IMR-90 (cell line): Measurements from ENCODE around the gene KRT80. TPM values are rescaled to one million over a fixed set of nuclear protein-coding genes. Genes with fewer than 3 reads are reported as not detected.

ENCODE experiments used
- ATAC-seq: fragments of 200-7000 bp; cut with Tn5 transposase; 2 replicates; pipeline ENCODE4 v1.9.1; 2020; ENCODE audit warnings: low read depth, mild to moderate bottlenecking, moderate library complexity
- BruUV-seq: library from RNA; stranded (reverse); fragments of 400-500 nt; replicated peaks from 2 replicates; lab custom pipeline; 2021; lab: Mats Ljungman, UMichigan
- CTCF ChIA-PET: fragments of 300-600 bp; formaldehyde crosslinking; extraction: SDS; loops from one replicate; lab custom pipeline; 2021; ENCODE audit warnings: antibody characterized with exemption; lab: Yijun Ruan, JAX
- POLR2A ChIA-PET: fragments of 300-600 bp; sonication (Branson Sonifier 250); formaldehyde crosslinking; loops from one replicate; lab custom pipeline; 2022; ENCODE audit warnings: antibody characterized with exemption; ENCODE audit not compliant: unreplicated experiment; lab: Charles Lee
- DNase-seq: peaks from one replicate; pipeline ENCODE4 v3.0.0; 2013
- H2AFZ ChIP-seq: replicated peaks from 2 replicates; pipeline ENCODE3; 2013; ENCODE audit warnings: low read length, mild to moderate bottlenecking; ENCODE audit not compliant: poor library complexity
- H2AK5ac ChIP-seq: 2 replicates; pipeline ENCODE4 v1.6.1; 2013; ENCODE audit warnings: low read depth, low read length, inconsistent platforms
- H2AK9ac ChIP-seq: replicated peaks from 2 replicates; pipeline ENCODE3; 2013; ENCODE audit warnings: mild to moderate bottlenecking, low read depth, low read length, moderate library complexity; ENCODE audit not compliant: poor library complexity
- H2BK120ac ChIP-seq: 2 replicates; pipeline ENCODE4 v1.6.1; 2013; ENCODE audit warnings: low read depth, low read length, inconsistent platforms
- H2BK15ac ChIP-seq: 3 replicates; pipeline ENCODE4 v1.6.1; 2013; ENCODE audit warnings: low read depth, low read length, inconsistent platforms
- H2BK20ac ChIP-seq: 2 replicates; pipeline ENCODE4 v1.6.1; 2013; ENCODE audit warnings: low read depth, mild to moderate bottlenecking, inconsistent platforms, low read length, moderate library complexity
- H2BK5ac ChIP-seq: 2 replicates; pipeline ENCODE4 v1.6.1; 2013; ENCODE audit warnings: mild to moderate bottlenecking, low read depth, low read length, inconsistent platforms; ENCODE audit not compliant: poor library complexity, severe bottlenecking
- H3K14ac ChIP-seq: replicated peaks from 2 replicates; pipeline ENCODE4 v1.6.1; 2013; ENCODE audit warnings: low read depth, low read length, inconsistent platforms
- H3K18ac ChIP-seq: 2 replicates; pipeline ENCODE4 v1.6.1; 2013; ENCODE audit warnings: low read depth, low read length, control low read depth
- H3K23ac ChIP-seq: 2 replicates; pipeline ENCODE4 v1.6.1; 2013; ENCODE audit warnings: low read depth, low read length, inconsistent platforms
- H3K27ac ChIP-seq: 2 replicates; pipeline ENCODE4 v1.5.1; 2013; ENCODE audit warnings: mild to moderate bottlenecking, control low read depth, low read length; ENCODE audit not compliant: insufficient read depth
- H3K27me3 ChIP-seq: 2 replicates; pipeline ENCODE4 v1.6.1; 2013; ENCODE audit warnings: low read length; ENCODE audit not compliant: control insufficient read depth, insufficient read depth
- H3K36me3 ChIP-seq: 2 replicates; pipeline ENCODE4 v1.6.1; 2013; ENCODE audit warnings: low read length, mixed read lengths; ENCODE audit not compliant: control insufficient read depth, insufficient read depth
- H3K4ac ChIP-seq: 2 replicates; pipeline ENCODE4 v1.6.1; 2013; ENCODE audit warnings: low read depth, low read length, inconsistent platforms
- H3K4me1 ChIP-seq: 2 replicates; pipeline ENCODE4 v1.6.1; 2013; ENCODE audit warnings: low read length, mixed read lengths; ENCODE audit not compliant: control insufficient read depth, insufficient read depth
- H3K4me2 ChIP-seq: 2 replicates; pipeline ENCODE4 v1.6.1; 2013; ENCODE audit warnings: low read depth, mild to moderate bottlenecking, control low read depth, low read length, moderate library complexity
- H3K4me3 ChIP-seq: 2 replicates; pipeline ENCODE4 v1.5.1; 2013; ENCODE audit warnings: low read depth, mild to moderate bottlenecking, control low read depth, low read length, moderate library complexity; ENCODE audit not compliant: insufficient read depth
- H3K56ac ChIP-seq: 2 replicates; pipeline ENCODE4 v1.6.1; 2013; ENCODE audit warnings: low read length, inconsistent platforms; ENCODE audit not compliant: insufficient read depth; ENCODE audit errors: extremely low read depth
- H3K79me1 ChIP-seq, 2 experiments: 2 replicates each; pipeline ENCODE4 v1.6.1; 2013; ENCODE audit warnings: low read length in 2 of 2, inconsistent platforms in 1 of 2, low read depth in 1 of 2
- H3K9ac ChIP-seq: 2 replicates; pipeline ENCODE4 v1.6.1; 2013; ENCODE audit warnings: low read depth, low read length, control low read depth
- H3K9me1 ChIP-seq: 2 replicates; pipeline ENCODE4 v1.6.1; 2013; ENCODE audit warnings: low read length, inconsistent platforms; ENCODE audit not compliant: insufficient read depth
- H3K9me3 ChIP-seq: 2 replicates; pipeline ENCODE4 v1.6.1; 2013; ENCODE audit warnings: low read length; ENCODE audit not compliant: control insufficient read depth, insufficient read depth
- H4K20me1 ChIP-seq: 2 replicates; pipeline ENCODE4 v1.6.1; 2013; ENCODE audit warnings: low read length, inconsistent platforms; ENCODE audit not compliant: insufficient read depth
- H4K5ac ChIP-seq: 2 replicates; pipeline ENCODE4 v1.6.1; 2013; ENCODE audit warnings: mild to moderate bottlenecking, low read depth, low read length, control low read depth
- H4K8ac ChIP-seq, 2 experiments: 2 replicates each; pipeline ENCODE4 v1.6.1; 2013; ENCODE audit warnings: low read depth in 2 of 2, low read length in 2 of 2, control low read depth in 1 of 2, inconsistent platforms in 1 of 2
- H4K91ac ChIP-seq: 2 replicates; pipeline ENCODE4 v1.6.1; 2013; ENCODE audit warnings: low read depth, low read length, inconsistent platforms; ENCODE audit not compliant: insufficient read depth
- BHLHE40 ChIP-seq: fragments of 150-350 bp; IDR thresholded peaks from 2 replicates; pipeline ENCODE4 v1.6.1; 2016; ENCODE audit warnings: mild to moderate bottlenecking, low read depth, low read length
- CEBPB ChIP-seq: IDR thresholded peaks from 2 replicates; pipeline ENCODE4 v1.6.1; 2012; ENCODE audit warnings: low read depth, low read length, improper control_type of control experiment
- CHD1 ChIP-seq: IDR thresholded peaks from 2 replicates; pipeline ENCODE4 v1.6.1; 2012; ENCODE audit warnings: low read depth, low read length, improper control_type of control experiment
- CTCF ChIP-seq: conservative IDR thresholded peaks from 2 replicates; pipeline ENCODE4 v1.5.1; 2012; ENCODE audit warnings: mild to moderate bottlenecking, low read depth, low read length, improper control_type of control experiment
- FOS ChIP-seq: fragments of 150-350 bp; IDR thresholded peaks from 2 replicates; pipeline ENCODE4 v1.6.1; 2016; ENCODE audit warnings: low read depth, low read length
- MAFK ChIP-seq: IDR thresholded peaks from 2 replicates; pipeline ENCODE4 v1.6.1; 2012; ENCODE audit warnings: low read depth, low read length, improper control_type of control experiment
- MAZ ChIP-seq: IDR thresholded peaks from 2 replicates; pipeline ENCODE4 v1.6.1; 2012; ENCODE audit warnings: low read depth, mild to moderate bottlenecking, low read length, improper control_type of control experiment, moderate library complexity, borderline replicate concordance
- POLR2A ChIP-seq: IDR thresholded peaks from 2 replicates; pipeline ENCODE4 v1.6.1; 2012; ENCODE audit warnings: mild to moderate bottlenecking, low read depth, low read length
- RAD21 ChIP-seq: IDR thresholded peaks from 2 replicates; pipeline ENCODE4 v1.6.1; 2012; ENCODE audit warnings: low read length, improper control_type of control experiment
- RCOR1 ChIP-seq: IDR thresholded peaks from 2 replicates; pipeline ENCODE4 v1.6.1; 2012; ENCODE audit warnings: mild to moderate bottlenecking, low read length, improper control_type of control experiment; ENCODE audit not compliant: insufficient replicate concordance
- RFX5 ChIP-seq: IDR thresholded peaks from 2 replicates; pipeline ENCODE4 v1.8.0; 2012; ENCODE audit warnings: low read depth, mild to moderate bottlenecking, low read length, moderate library complexity
- SMC3 ChIP-seq: fragments of 150-350 bp; IDR thresholded peaks from 2 replicates; pipeline ENCODE4 v1.6.1; 2016; ENCODE audit warnings: low read depth, mild to moderate bottlenecking, antibody characterized with exemption, low read length, moderate library complexity
- WGBS, 2 experiments: methylation state at CpG; one replicate each; pipeline versions ENCODE4 v1.1.5 to v1.1.7; 2013; ENCODE audit warnings: missing lambda C conversion rate in 2 of 2; ENCODE audit not compliant: insufficient read length in 1 of 2; ENCODE audit errors: extremely low coverage in 2 of 2; 5-methylcytosine and 5-hydroxymethylcytosine counted together
- dilution Hi-C: fragments of 300-500 bp; cut with HindIII; formaldehyde crosslinking; loops from one replicate; pipeline ENCODE4 v1.14.3; 2018; ENCODE audit warnings: low sequenced_read_pairs; ENCODE audit not compliant: unreplicated experiment
- in situ Hi-C: fragments of 300-500 bp; cut with MboI; formaldehyde crosslinking; loops from 3 replicates; pipeline ENCODE4 v1.14.3; 2019; ENCODE audit warnings: low sequenced_read_pairs, inconsistent platforms, mixed read lengths
- intact Hi-C: fragments of 100-400 bp; cut with micrococcal nuclease; formaldehyde crosslinking; loops from 2 replicates; pipeline ENCODE4 v1.10.0; 2022
- polyA plus RNA-seq, 3 experiments: library from polyadenylated mRNA; depleted of rRNA; stranded (reverse); fragments of >200 nt; gene quantifications; 2 replicates each; pipeline ENCODE4 v1.2.3, GENCODE V29; 2012; ENCODE audit warnings: low replicate concordance in 1 of 3
- total RNA-seq: library from RNA; depleted of rRNA; stranded (reverse); fragments of >200 nt; gene quantifications from 2 replicates; pipeline ENCODE4 v1.2.3, GENCODE V29; 2012
- TF ChIP-seq, protein P1 (sequence below): fragments of 150-350 bp; IDR thresholded peaks from 2 replicates; pipeline ENCODE4 v1.6.1; 2017; ENCODE audit warnings: mild to moderate bottlenecking, antibody characterized with exemption, low read length, low read depth

Gene KRT80
- total and polyA plus RNA-seq, 2 of the 4 experiments (the other 2 are of a cell fraction): 0.54 to 3.4 TPM

- H3K4me3 ChIP-seq: no peak overlapping the region
- ChIA-PET CTCF (interaction anchor here (1.3 kb wide), 1 partner anchor 14 kb away, joined by 3 read pairs; no protein-coding TSS in a partner anchor), POLR2A (no interaction called here)
- dilution Hi-C loops: no loop called here
- H4K91ac ChIP-seq: no peak overlapping the region
- no peak for ATAC-seq
- no peak overlapping the region for H4K8ac ChIP-seq
- H3K9ac ChIP-seq: no peak overlapping the region
- H4K20me1 ChIP-seq: no peaks in the 10 kb centered on the region
- no peak overlapping the region for H4K5ac ChIP-seq
- no peak overlapping the region for H3K27ac ChIP-seq
- no peak overlapping the region for H3K56ac ChIP-seq
- H2AK9ac ChIP-seq: no peak overlapping the region
- peaks cover 7% of the 10 kb centered on the region for H3K9me1 ChIP-seq
- no peak for DNase-seq
- H3K4me1 ChIP-seq: peaks cover 10% of the 10 kb centered on the region
- 95% methylated on average over 16 of the region's 17 CpGs; no CpG with 5 or more reads in 1 of the 2 experiments for WGBS, 2 experiments
- H2AK5ac ChIP-seq: peak overlapping the region; percentile 15; the same call in 1 of the 2 replicates
- peak overlapping the region; percentile 26 for H2AFZ ChIP-seq
- intact Hi-C loops: no loop called here
- H2BK20ac ChIP-seq: no peak overlapping the region
- TF ChIP-seq RAD21 (no peak), FOS (no peak), MAZ (no peak), CHD1 (no peak), BHLHE40 (no peak), POLR2A (no peak), SMC3 (no peak), CTCF (no peak), RFX5 (no peak), MAFK (no peak), CEBPB (no peak), RCOR1 (no peak)
- TF ChIP-seq, protein P1, sequence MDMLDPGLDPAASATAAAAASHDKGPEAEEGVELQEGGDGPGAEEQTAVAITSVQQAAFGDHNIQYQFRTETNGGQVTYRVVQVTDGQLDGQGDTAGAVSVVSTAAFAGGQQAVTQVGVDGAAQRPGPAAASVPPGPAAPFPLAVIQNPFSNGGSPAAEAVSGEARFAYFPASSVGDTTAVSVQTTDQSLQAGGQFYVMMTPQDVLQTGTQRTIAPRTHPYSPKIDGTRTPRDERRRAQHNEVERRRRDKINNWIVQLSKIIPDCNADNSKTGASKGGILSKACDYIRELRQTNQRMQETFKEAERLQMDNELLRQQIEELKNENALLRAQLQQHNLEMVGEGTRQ: no peak
- in situ Hi-C loops: no loop called here
- H3K9me3 ChIP-seq: no peaks in the 10 kb centered on the region
- BruUV-seq: no TSS peak
- H3K18ac ChIP-seq: no peak overlapping the region
- H2BK5ac ChIP-seq: no peak overlapping the region
- H2BK15ac ChIP-seq: no peak overlapping the region
- no peak overlapping the region for H3K4ac ChIP-seq
- no peak overlapping the region for H3K23ac ChIP-seq
- no peaks in the 10 kb centered on the region for H3K79me1 ChIP-seq
- no peak overlapping the region for H3K14ac ChIP-seq
- 0 out of 2 replicates have a peak overlapping the region, but pooled peaks have one; percentile 32 for H2BK120ac ChIP-seq
- H3K36me3 ChIP-seq: no peaks in the 10 kb centered on the region
- H3K4me2 ChIP-seq: no peak overlapping the region
- no peaks in the 10 kb centered on the region for H3K27me3 ChIP-seq
Observed at GRCh38 chr12:52172956-52173355, 18.9 kb downstream of the KRT80 start.
